Measurements from ENCODE around the gene DBT.

DNA sequence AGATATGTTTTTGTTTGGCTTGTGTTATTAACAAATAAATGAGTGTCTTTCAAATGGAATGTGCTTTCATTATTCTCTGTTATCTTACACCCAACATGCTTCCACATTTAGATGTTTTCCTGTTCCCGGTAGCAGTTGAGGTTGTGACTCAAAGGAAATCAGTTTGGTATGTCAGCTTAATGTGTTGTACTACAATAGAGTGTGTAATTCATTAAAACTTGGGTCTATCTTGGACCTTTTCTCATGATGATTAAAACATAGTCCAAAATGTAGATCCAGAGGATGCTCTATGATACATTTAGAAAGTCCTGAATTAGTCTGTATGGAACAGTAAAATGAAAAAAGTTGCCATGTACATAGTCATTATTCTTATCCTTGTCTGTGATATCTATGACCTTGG is 43.1 kb upstream of the DBT start:
- TF ChIP-seq, protein P1, sequence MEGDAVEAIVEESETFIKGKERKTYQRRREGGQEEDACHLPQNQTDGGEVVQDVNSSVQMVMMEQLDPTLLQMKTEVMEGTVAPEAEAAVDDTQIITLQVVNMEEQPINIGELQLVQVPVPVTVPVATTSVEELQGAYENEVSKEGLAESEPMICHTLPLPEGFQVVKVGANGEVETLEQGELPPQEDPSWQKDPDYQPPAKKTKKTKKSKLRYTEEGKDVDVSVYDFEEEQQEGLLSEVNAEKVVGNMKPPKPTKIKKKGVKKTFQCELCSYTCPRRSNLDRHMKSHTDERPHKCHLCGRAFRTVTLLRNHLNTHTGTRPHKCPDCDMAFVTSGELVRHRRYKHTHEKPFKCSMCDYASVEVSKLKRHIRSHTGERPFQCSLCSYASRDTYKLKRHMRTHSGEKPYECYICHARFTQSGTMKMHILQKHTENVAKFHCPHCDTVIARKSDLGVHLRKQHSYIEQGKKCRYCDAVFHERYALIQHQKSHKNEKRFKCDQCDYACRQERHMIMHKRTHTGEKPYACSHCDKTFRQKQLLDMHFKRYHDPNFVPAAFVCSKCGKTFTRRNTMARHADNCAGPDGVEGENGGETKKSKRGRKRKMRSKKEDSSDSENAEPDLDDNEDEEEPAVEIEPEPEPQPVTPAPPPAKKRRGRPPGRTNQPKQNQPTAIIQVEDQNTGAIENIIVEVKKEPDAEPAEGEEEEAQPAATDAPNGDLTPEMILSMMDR (IDR thresholded peaks at IDR 0.05; ENCODE audit: poor library complexity, severe bottlenecking), result no peak
- TF ChIP-seq, protein P2, sequence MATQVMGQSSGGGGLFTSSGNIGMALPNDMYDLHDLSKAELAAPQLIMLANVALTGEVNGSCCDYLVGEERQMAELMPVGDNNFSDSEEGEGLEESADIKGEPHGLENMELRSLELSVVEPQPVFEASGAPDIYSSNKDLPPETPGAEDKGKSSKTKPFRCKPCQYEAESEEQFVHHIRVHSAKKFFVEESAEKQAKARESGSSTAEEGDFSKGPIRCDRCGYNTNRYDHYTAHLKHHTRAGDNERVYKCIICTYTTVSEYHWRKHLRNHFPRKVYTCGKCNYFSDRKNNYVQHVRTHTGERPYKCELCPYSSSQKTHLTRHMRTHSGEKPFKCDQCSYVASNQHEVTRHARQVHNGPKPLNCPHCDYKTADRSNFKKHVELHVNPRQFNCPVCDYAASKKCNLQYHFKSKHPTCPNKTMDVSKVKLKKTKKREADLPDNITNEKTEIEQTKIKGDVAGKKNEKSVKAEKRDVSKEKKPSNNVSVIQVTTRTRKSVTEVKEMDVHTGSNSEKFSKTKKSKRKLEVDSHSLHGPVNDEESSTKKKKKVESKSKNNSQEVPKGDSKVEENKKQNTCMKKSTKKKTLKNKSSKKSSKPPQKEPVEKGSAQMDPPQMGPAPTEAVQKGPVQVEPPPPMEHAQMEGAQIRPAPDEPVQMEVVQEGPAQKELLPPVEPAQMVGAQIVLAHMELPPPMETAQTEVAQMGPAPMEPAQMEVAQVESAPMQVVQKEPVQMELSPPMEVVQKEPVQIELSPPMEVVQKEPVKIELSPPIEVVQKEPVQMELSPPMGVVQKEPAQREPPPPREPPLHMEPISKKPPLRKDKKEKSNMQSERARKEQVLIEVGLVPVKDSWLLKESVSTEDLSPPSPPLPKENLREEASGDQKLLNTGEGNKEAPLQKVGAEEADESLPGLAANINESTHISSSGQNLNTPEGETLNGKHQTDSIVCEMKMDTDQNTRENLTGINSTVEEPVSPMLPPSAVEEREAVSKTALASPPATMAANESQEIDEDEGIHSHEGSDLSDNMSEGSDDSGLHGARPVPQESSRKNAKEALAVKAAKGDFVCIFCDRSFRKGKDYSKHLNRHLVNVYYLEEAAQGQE (IDR thresholded peaks at IDR 0.05; ENCODE audit: borderline replicate concordance), result no peak
